Activated CD4-positive, CD25-positive, alpha-beta regulatory T cell treated with anti-CD3 and anti-CD28 coated beads, Interleukin-2, amount 50 U/mL, for 72 hours (primary cell): ENCODE results near the gene HSD11B2.
"Not testable (repeated sequence)": the region's sequence is repeated elsewhere in the genome, so short reads cannot be mapped to it uniquely, and the experiment has no call there.

Source experiments
- DNase-seq: peaks from one replicate; pipeline ENCODE4 v3.0.0; 2021

Gene HSD11B2

DNA sequence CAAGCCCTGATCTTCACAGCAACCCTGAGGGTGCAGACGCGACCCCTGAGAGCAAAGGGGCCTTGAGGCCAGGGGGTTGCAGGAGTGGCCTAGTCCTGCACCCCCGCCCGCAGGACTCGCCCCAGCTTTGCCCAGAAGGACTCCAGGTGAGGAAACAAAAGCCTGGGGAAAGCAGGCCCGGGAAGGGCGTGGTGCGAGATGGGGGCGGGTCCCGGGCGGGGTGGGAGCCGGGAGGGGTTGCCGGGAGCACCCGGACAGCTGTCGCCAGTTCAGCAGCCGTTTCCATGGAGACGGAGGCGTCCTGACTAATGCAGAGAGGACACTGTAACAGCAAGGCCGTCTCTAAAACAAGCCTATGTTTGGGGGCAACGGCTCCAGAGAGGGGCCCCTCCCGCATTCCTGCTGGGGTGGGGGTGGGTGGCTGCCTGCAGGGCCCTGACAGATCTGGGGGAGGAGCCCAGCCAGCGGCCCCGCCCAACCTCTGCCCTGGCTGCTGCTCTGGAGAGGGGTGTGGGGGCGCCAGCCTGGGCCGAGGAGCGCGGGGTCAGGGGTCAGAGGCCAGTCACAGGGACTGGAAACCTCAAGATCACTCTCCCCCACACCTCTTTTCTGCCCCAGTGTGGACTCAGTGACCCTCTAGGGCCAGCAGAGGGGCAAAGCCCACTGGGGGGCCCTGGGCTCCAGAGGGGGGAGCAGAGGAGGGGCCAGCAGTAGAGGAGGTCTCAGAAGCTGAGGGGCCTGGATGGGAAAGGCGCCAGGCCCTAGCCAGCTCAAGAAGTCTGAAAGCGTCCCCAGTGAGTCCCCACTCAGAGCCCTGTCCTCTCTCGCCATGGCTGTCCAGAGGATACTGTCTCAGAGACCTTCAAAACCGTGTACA lies 34.5 kb upstream of the HSD11B2 start:
- no peak for DNase-seq

DNA sequence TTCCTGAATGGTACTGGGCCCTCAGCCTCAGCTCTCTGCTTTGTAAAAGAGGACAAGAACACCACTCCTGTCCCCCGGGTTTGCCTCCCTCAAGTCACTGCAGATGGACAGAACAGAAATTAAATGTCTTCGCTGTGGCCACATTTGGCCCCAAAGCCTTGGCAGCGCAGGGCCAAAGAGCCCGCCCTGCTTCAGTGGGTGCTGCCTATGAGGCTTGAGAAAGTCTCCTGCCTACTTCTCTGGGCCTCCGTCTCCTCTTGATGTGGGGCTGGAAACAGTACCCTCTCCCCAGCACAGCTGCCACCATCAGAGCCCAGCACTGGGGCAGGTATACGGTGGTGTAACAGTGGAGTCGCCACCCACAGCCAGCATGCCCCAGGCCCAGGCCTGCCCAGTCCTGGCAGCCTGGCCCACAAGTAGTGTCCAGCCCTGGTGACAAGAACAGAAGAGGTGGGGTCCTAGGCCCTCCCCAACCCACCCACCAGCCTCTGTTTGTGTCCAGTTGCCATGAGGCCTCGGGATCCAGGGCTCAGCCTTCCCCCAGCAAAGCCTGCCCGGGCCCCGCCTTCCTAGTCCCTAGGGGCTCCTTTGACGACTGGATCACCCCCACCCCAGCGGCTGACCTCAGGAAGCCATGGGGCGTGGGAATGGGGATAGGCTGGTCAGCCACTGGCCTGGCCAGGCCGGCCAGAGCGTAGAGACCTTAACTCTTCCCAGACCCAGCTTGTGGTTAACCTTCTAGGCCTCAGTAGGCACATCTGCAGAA lies 33.7 kb upstream of the HSD11B2 start:
- no peak for DNase-seq

GRCh38 chr16:67397812-67398545 lies 32.9 kb upstream of the HSD11B2 start:
- no peak for DNase-seq

GRCh38 chr16:67398546-67399217 lies 32.2 kb upstream of the HSD11B2 start:
- no peak for DNase-seq

DNA sequence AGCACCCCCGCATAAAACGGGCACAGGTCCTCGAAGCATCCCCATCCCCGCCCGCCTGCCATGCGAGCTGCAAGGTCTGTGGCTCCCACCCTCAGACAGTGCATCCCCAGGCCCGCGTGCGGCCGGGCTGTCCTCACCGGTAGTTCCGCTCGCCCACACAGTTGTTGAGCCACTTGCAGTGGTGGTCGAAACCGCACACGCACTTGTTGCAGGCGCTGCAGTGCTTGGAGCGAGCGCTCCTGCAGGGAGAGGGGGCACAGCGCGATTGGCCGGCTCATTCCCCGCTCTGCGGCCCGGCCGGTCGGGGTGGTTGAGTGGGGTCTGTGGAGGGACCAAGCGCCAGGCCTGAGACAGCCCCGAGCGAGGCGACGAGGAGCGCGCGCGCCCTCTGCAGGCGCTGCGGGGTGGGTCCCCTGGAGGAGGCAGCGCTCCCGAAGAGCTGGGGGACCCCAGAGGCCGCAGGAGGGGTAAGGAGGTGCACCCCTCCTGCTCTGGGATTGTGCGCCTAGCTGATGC lies 31.6 kb upstream of the HSD11B2 start:
- peak; percentile 61 for DNase-seq

DNA sequence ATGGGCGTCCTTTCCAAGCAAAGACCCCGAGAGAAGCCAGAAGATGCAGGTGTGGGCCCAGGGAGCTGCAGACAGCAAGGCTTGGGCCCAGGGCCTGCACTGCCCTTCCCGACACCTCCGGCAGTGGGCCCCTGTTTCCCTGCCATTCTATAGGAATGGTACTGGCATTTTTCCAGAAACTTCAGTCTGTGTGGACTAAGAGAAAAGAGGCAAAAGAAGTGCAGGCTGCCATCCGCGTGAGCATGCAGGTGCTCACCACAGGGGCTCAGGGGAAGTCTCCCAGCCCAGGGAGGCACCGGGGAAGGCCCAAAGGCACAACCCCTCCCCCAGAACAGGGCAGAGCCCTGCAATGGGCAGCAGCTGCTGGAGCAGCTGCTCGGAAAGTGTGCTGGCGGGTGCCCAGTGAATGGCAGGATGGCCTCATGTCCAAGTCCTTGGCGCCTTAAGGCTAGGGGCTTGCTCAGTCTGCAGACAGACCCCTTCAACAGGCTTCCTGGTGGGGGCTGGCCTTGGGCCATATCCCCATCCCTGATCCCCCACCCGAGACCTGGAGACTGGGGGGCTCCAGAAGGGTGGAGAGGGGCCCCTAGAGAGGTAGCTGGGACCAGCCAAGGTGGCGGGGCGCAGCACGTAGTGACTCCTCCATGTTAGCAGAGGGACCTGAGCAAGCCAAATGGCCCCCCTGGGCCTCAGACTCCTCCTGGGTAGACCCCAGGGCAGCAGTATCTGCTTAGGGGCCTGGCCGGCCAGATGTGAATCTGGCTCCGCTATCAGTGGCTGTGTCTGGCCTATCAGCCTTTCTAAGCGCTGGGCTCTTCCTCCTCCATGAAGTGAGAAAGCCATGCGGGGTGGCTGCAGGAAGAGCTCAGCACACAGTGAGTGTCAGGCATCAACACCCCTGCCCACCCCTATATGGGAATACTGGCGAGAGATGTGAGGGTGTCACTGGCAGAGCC lies 30.9 kb upstream of the HSD11B2 start:
- DNase-seq: no peak

DNA sequence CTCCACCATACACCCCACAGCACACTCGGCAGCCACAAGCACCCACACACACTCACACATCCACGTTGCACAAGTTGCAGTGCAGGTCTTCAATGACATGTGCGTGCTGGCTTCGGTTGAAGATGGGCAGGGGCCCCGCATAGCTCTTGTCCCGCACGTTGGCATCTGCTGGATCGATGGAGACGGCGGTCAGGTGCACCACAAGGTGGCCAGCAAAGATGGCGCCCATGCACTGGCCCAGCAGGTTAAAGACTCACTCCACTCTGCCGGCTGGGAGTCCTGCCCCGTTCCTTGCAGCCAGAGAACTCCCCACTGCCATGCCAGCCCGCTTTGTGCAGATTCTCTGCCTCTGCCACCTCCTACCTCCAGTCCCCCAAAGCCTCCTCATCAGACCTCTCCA lies 30.0 kb upstream of the HSD11B2 start:
- DNase-seq: no peak

- DNase-seq: no peak
These were observed 26.9 kb upstream of the HSD11B2 start for GRCh38 chr16:67403976-67404555.

DNA sequence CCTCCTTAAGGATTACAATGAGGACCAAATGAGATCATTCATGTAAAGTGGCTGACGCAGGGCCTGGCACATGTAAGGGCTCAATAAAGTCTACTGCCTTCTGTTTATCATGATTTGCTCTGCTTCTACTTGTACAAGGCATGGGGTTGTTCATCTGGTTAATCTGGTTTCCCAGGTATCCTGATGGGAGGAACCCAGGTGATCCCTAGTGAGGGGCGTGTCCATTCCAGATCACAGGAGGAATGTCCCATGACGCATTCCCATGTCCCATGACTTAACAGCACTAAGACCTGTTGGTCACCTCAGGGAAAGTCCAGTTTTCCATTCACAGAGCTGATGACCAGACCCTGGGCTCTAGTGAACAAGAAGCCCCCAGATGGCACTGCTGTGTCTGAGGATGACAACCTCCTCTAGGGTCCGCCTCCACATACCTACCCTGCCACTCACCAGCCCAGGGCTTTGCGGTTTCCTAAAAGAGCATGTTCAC lies 26.1 kb upstream of the HSD11B2 start:
- no peak for DNase-seq

- no peak for DNase-seq
These were observed 25.6 kb upstream of the HSD11B2 start for GRCh38 chr16:67405336-67405735.

- no peak for DNase-seq
These were observed 24.6 kb upstream of the HSD11B2 start for GRCh38 chr16:67406111-67406971.

DNA sequence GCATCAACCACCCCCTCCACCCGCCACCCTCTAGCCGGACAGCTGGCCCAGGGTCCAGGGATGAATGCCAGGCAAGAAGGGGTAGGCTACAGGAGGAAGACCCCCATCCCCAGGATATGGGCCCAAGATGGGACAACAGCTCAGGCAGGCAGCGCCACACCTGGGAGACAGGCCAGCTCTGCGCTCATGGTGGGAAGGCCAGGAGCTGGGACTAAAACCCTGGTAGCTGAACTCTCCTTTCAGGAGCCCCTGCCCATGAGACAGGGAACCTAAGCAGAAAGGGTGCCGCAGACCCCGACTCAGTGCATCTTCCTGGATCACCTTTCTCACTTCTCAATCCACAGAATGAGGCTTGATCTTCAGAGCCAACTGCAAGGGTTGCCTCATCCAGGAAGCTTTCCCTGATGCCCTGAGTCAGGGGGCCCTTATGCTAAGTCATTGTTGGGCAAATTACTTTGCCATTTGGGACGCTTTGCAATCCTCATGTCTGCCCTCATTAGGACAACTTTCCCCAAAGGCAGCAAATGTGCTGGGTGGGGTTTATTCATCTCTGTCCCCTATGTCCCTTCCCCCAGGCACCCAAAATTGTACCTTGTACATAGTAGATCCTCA lies 23.6 kb upstream of the HSD11B2 start:
- no peak for DNase-seq

DNA sequence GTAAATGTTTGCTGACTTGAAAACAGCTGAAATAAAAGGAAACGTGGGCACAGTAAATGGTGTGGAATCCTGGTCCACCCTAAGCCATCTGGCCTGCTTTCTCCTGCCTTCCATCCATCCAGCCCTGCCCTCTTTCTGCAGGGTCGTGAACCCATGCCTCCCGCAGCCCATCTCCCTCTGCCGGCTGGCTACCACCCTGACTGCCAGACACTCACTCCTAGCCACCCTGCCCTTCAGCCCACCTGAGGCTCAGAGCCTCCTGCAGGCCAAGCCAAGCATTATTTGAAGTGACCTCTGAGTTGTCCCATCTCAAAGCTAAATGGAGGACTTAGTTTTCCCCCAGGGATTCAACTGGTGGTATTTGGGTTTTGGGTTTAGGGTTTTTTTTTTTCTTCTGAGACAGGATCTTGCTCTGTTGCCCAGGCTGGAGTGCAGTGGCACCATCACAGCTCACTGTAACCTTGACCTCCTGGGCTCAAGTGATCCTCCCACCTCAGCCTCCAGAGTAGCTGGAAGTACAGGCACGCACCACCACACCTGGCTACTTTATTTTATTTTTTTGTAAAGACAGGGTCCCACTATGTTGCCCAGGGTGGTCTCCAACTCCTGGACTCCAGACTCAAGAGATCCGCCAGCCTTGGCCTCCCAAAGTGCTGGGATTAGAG lies 23.0 kb upstream of the HSD11B2 start:
- DNase-seq: no peak

GRCh38 chr16:67409631-67410030 lies 21.3 kb upstream of the HSD11B2 start:
- DNase-seq: no peak

GRCh38 chr16:67411339-67411738 lies 19.6 kb upstream of the HSD11B2 start:
- DNase-seq: no peak

DNA sequence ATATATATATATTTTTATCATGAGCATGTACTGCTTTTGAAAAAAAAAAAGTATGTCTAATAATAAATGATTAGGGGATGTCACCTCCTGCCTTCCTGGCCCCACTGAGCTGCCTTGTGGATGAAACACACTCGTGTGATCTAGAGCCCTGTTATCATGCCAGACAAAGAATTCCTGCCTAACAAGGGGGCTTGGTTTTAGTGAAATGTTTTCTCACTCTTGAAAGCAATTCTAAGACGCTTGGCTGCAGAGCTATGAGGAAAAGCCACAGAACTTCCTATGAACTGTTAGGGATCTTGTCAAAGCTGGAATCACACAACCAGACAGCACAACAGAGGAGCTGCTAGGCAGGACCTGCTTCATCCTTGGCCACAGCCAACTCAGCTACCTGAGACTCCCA lies 18.6 kb upstream of the HSD11B2 start:
- no peak for DNase-seq

DNA sequence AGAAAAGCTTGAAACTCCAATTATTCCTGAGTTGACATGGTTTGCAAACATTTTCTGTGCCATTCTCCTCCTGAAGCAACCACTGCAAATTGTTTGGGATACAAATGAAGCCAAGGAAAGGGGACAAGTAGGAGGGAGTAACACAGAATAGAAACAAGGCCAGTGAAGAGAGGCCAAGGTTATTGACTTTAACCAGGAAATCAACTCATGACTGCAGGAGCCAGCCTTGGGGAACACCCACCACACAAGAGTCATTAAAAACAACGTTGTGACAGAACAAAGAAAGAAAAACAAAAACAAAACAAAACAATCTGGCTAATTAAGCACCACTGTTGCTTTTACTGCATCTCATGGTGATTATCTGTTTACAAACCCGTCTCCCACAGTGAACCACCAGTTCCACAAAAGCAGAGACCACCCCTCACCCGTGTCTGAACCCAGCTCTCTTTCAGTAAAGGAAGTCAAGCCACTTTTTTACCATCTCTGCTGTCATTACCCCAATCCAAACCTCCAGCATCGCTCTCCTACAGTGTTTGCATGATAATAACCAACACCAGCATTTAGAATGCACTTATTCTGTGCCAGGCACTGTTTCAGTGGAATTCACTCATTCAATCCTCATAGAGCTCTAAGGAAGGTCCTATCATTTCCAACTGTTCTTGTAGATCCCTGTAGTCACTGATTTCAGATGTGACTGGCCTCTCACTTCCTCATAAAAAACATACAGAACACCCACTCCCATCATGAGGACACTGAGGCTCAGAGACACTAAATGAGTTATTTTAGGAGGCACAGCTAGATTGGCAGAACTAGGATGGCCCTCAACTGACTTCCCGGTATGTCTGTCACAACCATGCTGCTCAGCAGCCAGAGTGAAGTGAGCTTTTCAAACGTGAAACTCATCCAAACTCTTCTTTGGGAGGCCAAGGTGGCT lies 16.7 kb upstream of the HSD11B2 start:
- no peak for DNase-seq

GRCh38 chr16:67415421-67415820 lies 15.5 kb upstream of the HSD11B2 start:
- not testable (repeated sequence) for DNase-seq
